Measurements from ENCODE around the gene TANGO2. TPM values are rescaled to one million over a fixed set of nuclear protein-coding genes. Genes with fewer than 3 reads are reported as not detected.

The TANGO2 gene
- total RNA-seq, 2 experiments from 2014 or later = 40.7 to 41.2 TPM

DNA sequence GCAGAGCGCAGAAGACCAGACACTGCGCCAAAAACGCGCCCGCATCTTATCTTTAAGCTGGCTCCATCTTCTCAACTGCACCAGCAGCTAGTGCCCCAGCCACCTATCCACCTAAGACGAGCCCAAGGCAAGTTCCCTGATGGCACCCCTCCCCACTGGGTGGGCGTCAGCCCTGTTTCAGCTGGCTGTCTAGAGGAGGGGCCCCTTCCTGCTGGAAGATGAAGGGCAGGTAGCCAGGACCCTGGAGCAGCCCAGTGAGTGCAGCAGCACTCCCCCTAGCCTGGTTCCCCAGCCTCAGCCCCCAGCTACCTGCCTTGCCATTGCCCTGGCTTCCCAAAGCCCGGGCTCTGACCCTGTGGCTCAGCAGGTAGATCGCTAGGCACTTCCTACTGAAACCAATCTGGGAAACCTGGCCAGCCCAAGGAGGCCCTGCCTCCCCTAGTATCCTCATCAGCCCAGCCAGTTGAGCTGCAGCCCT, 32.5 kb upstream of the TANGO2 start:
- Mint-ChIP-seq H3K4me3 (no peak overlapping the region), H3K36me3 (no peaks in the 10 kb centered on the region), H3K9me3 (no peaks in the 10 kb centered on the region), H3K4me1 (no peaks in the 10 kb centered on the region), H3K27ac (no peak overlapping the region), H3K27me3 (peaks cover 4% of the 10 kb centered on the region)
- no peak for ATAC-seq (ENCODE audit: low read depth)
- DNase-seq = no peak
- POLR2A ChIA-PET = no interaction called here

DNA sequence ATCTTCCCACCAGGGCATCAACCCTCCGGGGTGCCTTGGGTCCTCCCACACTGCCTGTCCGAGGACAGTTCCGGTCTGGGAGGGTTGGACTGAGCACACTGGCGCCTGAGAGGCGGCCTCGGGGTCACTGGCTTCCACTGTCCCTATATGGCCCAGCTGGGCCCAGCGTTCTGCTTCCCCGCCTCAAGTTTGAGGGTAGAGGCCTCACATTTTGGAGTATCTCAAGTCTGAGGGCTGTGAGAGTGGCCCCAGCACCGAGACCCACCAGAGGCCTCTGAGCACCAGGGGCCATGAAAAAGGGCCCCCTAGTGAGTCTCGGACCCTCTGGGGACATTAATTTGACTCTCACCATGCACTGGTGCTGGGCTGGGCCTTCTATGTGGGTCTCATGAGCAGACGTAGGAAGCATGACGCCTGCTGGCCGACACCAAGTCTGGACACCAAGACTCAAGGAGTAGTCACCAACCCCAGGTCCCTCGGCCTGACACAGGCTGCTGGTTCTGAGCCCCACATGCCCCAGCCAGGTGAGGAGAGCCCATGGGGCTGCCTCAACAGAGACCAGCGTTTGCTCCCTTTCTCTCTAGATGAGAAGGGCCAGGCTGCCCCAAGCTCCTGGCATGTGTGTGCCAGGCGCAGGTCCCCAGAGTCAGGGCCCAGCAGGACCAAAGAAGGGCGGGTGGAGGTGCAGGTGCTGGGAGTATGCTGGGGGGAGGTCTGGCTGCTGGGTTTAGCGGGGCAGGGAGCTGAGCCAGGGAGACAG, 31.8 kb upstream of the TANGO2 start:
- H3K36me3 Mint-ChIP-seq = no peaks in the 10 kb centered on the region
- DNase-seq (no peak), ATAC-seq (ENCODE audit: low read depth) (no peak)
- no peaks in the 10 kb centered on the region for H3K9me3 Mint-ChIP-seq
- no peak overlapping the region for H3K27ac Mint-ChIP-seq
- H3K27me3 Mint-ChIP-seq = peaks cover 4% of the 10 kb centered on the region
- POLR2A ChIA-PET = no interaction called here
- H3K4me3 Mint-ChIP-seq = no peak overlapping the region
- H3K4me1 Mint-ChIP-seq = no peaks in the 10 kb centered on the region

DNA sequence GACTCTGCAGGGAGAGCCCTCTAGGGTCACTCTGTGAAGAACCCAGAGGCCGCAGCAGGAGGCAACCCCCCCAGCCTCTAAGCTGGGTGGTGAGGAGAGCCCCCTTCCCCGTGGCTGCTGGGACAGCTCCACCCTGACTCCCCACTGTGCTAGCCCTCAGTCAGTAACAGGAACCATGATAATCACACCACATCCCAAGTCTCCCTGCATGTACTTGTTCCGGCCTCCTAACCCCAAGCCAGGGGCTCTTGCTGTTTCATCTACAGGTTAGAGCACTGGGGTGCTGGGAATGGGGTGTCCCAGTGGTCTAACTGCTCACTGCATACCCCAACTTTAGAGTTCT, 31.2 kb upstream of the TANGO2 start:
- Mint-ChIP-seq H3K9me3 (no peaks in the 10 kb centered on the region), H3K36me3 (no peaks in the 10 kb centered on the region), H3K4me3 (no peak overlapping the region), H3K4me1 (no peaks in the 10 kb centered on the region), H3K27ac (no peak overlapping the region), H3K27me3 (peaks cover 4% of the 10 kb centered on the region)
- no peak for DNase-seq
- POLR2A ChIA-PET = no interaction called here
- no peak for ATAC-seq (ENCODE audit: low read depth)

DNA sequence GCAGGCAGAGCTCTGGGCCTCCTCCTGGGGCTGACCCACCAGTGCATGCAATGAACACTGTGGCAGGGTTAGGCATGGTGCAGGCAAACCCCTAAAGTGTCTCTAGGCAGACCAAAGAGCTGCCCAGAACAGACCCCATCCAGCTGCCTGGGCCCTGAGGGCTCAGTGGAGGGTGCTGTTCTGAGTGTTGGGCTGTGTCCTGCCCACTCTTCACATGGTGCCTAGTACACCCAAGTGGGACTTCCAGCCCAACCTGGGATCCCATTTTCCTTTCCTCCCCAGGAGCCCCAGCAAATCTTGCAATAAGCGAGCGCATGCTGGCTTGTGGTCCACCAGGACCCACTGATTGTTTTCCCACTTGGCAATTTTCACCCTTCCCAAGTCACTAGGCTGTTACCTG, 30.7 kb upstream of the TANGO2 start:
- POLR2A ChIA-PET = no interaction called here
- DNase-seq = no peak
- Mint-ChIP-seq H3K4me3 (no peak overlapping the region), H3K36me3 (no peaks in the 10 kb centered on the region), H3K27me3 (peaks cover 4% of the 10 kb centered on the region), H3K4me1 (no peaks in the 10 kb centered on the region), H3K27ac (no peak overlapping the region), H3K9me3 (no peaks in the 10 kb centered on the region)
- ATAC-seq (ENCODE audit: low read depth) = no peak

DNA sequence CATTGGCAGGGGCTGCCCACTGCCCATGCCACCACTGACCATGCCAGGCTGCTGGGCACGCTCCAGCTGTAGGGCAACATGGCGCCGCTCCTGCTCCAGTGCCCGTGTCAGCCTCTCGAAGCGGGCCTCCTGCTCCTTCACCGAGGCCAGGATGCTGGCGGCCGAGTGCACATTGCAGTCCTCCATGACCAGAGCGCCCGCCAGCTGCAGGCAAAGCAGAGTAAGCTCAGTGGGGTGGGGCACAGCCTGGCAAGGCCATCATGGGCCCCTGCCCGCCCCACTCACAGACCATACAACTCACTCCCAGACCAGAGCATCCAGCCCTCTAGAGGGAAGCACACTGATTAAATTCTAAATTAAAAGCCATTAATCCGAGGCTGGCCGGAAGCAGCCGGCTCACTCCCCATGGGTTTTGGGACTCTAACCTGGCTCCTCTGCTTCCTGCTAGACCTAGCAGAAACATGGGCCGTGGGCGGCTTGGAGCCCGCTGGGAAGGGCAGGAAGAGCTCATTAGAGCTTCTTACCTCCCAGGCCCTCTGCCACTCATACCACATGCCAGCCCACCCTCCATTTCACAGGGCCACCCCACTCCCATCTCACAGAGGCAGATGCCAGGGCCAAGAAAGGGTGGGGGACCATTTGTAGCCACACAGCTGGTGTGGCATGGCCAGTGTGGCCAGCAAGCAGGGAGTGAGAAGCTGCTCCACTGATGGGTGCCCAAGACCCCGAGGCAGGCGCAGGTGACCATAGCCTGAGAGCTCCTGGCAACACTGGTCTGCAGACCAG, 30.1 kb upstream of the TANGO2 start:
- Mint-ChIP-seq H3K4me3 (no peak overlapping the region), H3K27me3 (peaks cover 4% of the 10 kb centered on the region), H3K4me1 (no peaks in the 10 kb centered on the region), H3K36me3 (no peaks in the 10 kb centered on the region), H3K27ac (no peak overlapping the region), H3K9me3 (no peaks in the 10 kb centered on the region)
- POLR2A ChIA-PET = no interaction called here
- DNase-seq (no peak), ATAC-seq (ENCODE audit: low read depth) (no peak)

DNA sequence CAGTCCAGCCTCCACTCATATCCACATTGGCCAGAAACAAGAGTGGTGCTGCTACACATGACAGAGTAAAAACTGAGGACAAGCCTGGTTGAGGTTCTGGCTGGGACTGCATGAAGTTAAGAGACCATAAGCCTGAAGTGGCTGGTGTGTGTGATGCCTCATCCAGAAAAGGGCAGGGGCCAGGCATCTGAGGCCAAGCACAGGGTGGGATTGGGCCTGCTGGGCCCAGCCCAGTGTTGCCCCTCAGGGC, 29.6 kb upstream of the TANGO2 start:
- no peak for ATAC-seq (ENCODE audit: low read depth)
- H3K4me1 Mint-ChIP-seq = no peaks in the 10 kb centered on the region
- no peak overlapping the region for H3K4me3 Mint-ChIP-seq
- no peaks in the 10 kb centered on the region for H3K36me3 Mint-ChIP-seq
- no peaks in the 10 kb centered on the region for H3K9me3 Mint-ChIP-seq
- H3K27me3 Mint-ChIP-seq = peaks cover 2% of the 10 kb centered on the region
- POLR2A ChIA-PET = no interaction called here
- no peak for DNase-seq
- no peak overlapping the region for H3K27ac Mint-ChIP-seq

DNA sequence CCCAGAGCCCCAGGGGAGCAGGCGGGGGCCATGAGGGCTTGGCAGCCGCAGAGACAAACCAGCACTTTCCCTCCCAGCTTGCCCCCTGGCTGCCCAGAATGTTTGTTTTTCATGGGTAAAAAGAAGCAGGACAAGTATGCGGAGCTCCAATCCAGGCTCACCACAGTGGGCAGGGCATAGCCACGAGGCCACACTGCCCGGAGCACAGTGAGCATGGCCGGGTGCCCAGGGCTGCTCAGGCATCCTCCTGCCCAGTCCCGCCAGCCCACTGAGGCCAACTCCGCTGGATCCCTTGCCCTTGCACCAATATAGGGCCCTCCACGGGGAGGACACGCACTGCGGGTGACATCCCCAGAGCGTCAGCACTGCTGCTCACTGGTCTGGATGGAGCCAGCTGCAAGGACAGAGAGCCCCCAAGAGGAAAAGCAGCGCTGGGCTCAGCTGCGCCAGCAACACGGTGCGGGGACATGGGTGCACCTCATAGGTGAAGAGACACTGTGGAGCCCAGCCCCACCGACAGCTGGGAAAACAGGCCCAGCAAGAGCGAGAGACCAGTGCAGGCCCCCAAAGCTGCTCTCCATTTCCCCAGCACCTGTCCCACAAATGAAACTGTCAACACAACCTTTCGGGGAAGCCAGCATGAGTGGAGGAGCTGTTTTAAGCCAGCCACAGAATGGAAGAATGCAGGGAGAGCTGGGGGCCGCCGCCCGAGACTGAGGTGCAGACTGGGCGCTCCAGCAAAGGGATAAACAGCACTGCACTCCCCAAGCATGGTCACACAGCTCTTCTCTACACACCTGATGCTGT, 29.1 kb upstream of the TANGO2 start:
- POLR2A ChIA-PET = interaction anchor here (0.5 kb wide), 1 partner anchor 50 kb away, joined by 3 read pairs; no protein-coding TSS in a partner anchor
- H3K4me3 Mint-ChIP-seq = no peak overlapping the region
- no peak overlapping the region for H3K27ac Mint-ChIP-seq
- no peaks in the 10 kb centered on the region for H3K36me3 Mint-ChIP-seq
- ATAC-seq (ENCODE audit: low read depth) (no peak), DNase-seq (no peak)
- H3K9me3 Mint-ChIP-seq = no peaks in the 10 kb centered on the region
- no peaks in the 10 kb centered on the region for H3K4me1 Mint-ChIP-seq
- no peaks in the 10 kb centered on the region for H3K27me3 Mint-ChIP-seq

DNA sequence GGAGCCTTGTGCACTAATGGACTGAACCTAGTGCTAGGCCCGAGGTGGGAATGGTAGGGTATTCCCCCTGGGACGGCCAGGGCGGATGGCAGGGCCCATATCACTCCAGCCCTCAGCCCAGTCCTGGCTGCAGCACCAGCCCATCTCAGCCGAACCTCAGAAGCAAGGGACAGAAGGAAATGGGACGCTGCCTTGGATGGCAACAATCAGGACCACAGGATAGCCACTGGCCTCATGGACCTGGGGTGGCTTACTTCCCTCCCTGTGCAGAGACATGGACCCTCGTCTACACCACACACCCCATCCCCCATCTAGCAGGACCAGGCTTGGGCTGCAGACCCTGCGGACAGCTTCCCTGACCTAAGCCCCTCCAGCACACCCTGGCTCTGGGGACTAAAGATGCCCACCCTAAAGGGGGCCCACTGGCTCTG, 28.4 kb upstream of the TANGO2 start:
- DNase-seq (no peak), ATAC-seq (ENCODE audit: low read depth) (no peak)
- POLR2A ChIA-PET = no interaction called here
- Mint-ChIP-seq H3K4me3 (no peak overlapping the region), H3K36me3 (no peaks in the 10 kb centered on the region), H3K9me3 (no peaks in the 10 kb centered on the region), H3K4me1 (no peaks in the 10 kb centered on the region), H3K27ac (no peak overlapping the region), H3K27me3 (no peaks in the 10 kb centered on the region)

DNA sequence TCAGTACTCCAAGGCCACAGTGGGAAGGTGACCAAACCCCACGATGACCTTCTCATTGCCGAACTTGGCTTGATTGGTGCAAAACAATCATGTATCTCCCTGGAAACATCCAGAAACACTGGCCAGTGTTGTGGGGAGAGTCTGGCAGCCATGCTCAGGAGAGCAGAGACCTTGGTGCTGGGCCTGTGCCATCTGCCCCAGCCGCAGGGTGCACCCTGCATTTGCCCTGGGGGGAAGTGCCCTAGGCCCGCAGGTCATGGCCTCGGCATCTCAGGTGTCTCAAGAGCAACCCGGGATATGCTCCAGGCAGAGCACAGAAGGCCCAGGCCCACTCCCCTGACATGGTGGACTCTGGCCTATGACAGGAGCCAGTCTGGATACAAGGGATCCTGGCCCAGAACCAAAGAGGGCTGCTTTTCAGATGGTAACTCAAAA, 28.0 kb upstream of the TANGO2 start:
- Mint-ChIP-seq H3K27ac (no peak overlapping the region), H3K9me3 (no peaks in the 10 kb centered on the region)
- ATAC-seq (ENCODE audit: low read depth) = no peak

DNA sequence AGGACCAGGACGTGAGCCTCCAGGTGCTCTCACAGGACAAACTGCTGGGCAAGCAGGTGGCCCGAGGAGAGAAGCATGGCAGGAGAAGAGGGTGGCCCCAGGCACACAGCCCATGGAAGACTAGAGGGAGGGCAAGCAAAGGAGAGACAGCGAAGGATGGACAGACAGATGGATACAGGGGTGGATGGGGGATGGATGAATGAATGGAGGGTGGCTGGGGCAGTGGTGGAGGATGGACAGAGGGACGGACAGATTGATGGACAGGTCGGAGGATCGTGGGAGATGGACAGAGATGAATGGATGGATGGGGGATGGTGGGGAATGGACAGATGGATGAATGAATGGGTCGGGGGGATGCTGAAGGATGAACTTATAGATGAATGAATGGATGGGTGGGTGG, 27.0 kb upstream of the TANGO2 start:
- H3K4me3 Mint-ChIP-seq = no peak overlapping the region
- no peaks in the 10 kb centered on the region for H3K9me3 Mint-ChIP-seq
- no peaks in the 10 kb centered on the region for H3K27me3 Mint-ChIP-seq
- ATAC-seq (ENCODE audit: low read depth) = no peak
- no peaks in the 10 kb centered on the region for H3K36me3 Mint-ChIP-seq
- no peak for DNase-seq
- H3K27ac Mint-ChIP-seq = no peak overlapping the region
- POLR2A ChIA-PET = no interaction called here
- H3K4me1 Mint-ChIP-seq = no peaks in the 10 kb centered on the region

More for the DNA sequence above, 28.0 kb upstream of the TANGO2 start:
- Mint-ChIP-seq H3K4me3 (no peak overlapping the region), H3K36me3 (no peaks in the 10 kb centered on the region), H3K27me3 (no peaks in the 10 kb centered on the region), H3K4me1 (no peaks in the 10 kb centered on the region)
- POLR2A ChIA-PET = no interaction called here
- DNase-seq = no peak

DNA sequence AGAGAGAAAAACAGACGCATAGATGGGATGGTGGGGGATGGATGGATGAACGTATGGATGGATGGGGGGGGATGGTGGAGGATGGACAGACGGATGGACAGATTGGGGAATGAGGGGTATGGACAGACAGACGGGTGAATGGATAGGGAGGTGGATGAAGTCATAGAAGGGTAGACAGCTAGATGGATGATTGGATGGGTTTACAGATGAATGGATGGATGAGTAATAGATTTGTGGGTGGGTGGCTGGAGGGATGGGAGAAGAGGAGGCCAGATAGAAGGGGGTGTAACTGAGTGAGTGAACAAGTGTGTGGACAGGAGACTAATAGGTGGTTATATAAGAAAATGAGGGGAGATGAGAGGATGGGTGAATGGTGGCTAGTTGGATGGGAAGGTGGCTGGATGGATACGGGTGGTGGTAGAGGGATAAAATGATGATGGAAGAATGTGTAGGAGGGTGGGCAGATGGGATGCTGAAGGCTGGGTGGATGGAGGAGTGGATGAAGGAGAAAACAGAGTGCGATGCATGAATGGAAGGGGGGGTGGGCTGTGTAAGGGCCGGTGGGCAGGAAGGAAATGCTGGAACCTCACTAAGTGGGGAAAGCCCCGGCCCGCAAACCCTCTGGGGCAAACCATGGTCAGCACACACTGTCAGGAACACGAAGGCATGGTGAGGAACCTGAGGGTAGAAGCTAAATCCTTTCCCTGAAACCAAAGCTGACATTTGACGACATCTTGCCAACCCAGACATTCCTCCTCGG, 25.9 kb upstream of the TANGO2 start:
- Mint-ChIP-seq H3K27ac (no peak overlapping the region), H3K36me3 (no peaks in the 10 kb centered on the region), H3K4me1 (no peaks in the 10 kb centered on the region), H3K27me3 (peaks cover 1% of the 10 kb centered on the region), H3K4me3 (no peak overlapping the region), H3K9me3 (no peaks in the 10 kb centered on the region)
- ATAC-seq (ENCODE audit: low read depth) (no peak), DNase-seq (no peak)
- POLR2A ChIA-PET = no interaction called here

DNA sequence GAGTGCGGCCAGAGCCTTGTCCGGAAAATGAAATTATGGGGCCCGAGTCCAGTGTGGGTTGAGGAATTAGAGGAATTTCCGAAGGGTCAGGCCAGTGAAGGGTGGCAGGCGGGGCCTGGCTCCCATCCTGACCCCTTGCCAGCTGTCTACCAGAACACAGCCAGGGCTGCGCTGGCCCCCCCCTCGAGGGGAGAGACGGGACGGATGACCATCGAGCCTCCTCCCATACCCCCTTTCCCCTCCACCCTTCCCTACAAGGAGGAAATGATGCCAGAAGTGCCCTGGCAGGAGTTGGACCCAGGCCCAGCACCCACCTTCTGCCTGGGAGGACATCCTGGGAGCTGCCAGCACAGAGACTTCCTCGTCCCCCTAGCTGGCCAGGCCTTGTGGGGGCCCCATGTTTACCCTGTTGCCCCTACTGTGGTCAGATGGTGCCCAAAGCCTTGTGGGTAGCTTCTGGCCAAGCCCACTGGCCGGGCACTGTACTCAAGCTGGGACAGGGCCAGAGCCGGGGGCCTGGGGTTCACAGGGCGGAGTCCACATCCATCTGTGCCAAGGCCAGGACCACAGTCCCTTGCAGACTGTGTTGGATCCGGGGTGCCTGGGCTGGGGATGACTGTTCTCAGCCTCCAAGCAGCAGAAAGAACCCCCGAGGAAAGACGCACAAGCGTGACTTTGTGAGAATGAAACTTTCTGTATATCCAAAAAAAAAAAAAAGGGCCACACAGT, 25.1 kb upstream of the TANGO2 start:
- H3K4me1 Mint-ChIP-seq = no peaks in the 10 kb centered on the region
- ATAC-seq (ENCODE audit: low read depth) (no peak), DNase-seq (no peak)
- peaks cover 4% of the 10 kb centered on the region for H3K27me3 Mint-ChIP-seq
- POLR2A ChIA-PET = no interaction called here
- no peaks in the 10 kb centered on the region for H3K9me3 Mint-ChIP-seq
- no peak overlapping the region for H3K27ac Mint-ChIP-seq
- no peaks in the 10 kb centered on the region for H3K36me3 Mint-ChIP-seq
- no peak overlapping the region for H3K4me3 Mint-ChIP-seq

Measured in activated naive CD8-positive, alpha-beta T cell treated with anti-CD3 and anti-CD28 coated beads, Interleukin-2, amount 10 ng/mL, durations not matched to agents 7 days and 5 days (primary cell).